Neural crest cell (in vitro differentiated cells): ENCODE results near the gene KSR2. TPM values are rescaled to one million over a fixed set of nuclear protein-coding genes. Genes with fewer than 3 reads are reported as not detected.
"Not testable (repeated sequence)": the region's sequence is repeated elsewhere in the genome, so short reads cannot be mapped to it uniquely, and the experiment has no call there.

Experiments used
- DNase-seq: peaks from one replicate; pipeline ENCODE4 v3.0.0; 2021; ENCODE audit warnings: low read depth, mixed read lengths, low spot score
- H3K27ac Mint-ChIP-seq: one replicate; pipeline ENCODE4 v1.8.0; 2021; ENCODE audit warnings: mild to moderate bottlenecking, mixed read lengths; ENCODE audit not compliant: unreplicated experiment
- H3K27me3 Mint-ChIP-seq: 2 replicates; pipeline ENCODE4 v1.8.0; 2021; ENCODE audit warnings: low read depth, mild to moderate bottlenecking, mixed read lengths
- H3K36me3 Mint-ChIP-seq: 2 replicates; pipeline ENCODE4 v1.8.0; 2021; ENCODE audit warnings: low read depth, mild to moderate bottlenecking, mixed read lengths
- H3K4me1 Mint-ChIP-seq: 2 replicates; pipeline ENCODE4 v1.8.0; 2021; ENCODE audit warnings: mixed read lengths
- H3K4me3 Mint-ChIP-seq: one replicate; pipeline ENCODE4 v1.8.0; 2021; ENCODE audit warnings: mild to moderate bottlenecking, mixed read lengths
- H3K9me3 Mint-ChIP-seq: 2 replicates; pipeline ENCODE4 v1.8.0; 2021; ENCODE audit warnings: mixed read lengths
- CTCF ChIP-seq: fragments of 200-600 bp; sonication (generic); conservative IDR thresholded peaks from 2 replicates; pipeline ENCODE4 v1.5.0; 2021; ENCODE audit warnings: antibody characterized with exemption, mild to moderate bottlenecking
- total RNA-seq: library from RNA; stranded (reverse); gene quantifications from 2 replicates; pipeline ENCODE4 v1.2.1, GENCODE V29; 2021

The KSR2 gene
- total RNA-seq, 1 donor from 2014 or later, result 0.33 TPM

- Mint-ChIP-seq H3K27ac (peak overlapping the region; percentile 85), H3K4me3 (peak overlapping the region; percentile 71), H3K36me3 (no peaks in the 10 kb centered on the region), H3K27me3 (peaks cover 18% of the 10 kb centered on the region), H3K9me3 (no peaks in the 10 kb centered on the region), H3K4me1 (peaks cover 16% of the 10 kb centered on the region)
- no peak for TF ChIP-seq CTCF
- DNase-seq, result peak; percentile 64
Observed at GRCh38 chr12:117875744-117876435, 92.9 kb downstream of the KSR2 start.

- no peaks in the 10 kb centered on the region for H3K9me3 Mint-ChIP-seq
- no peak overlapping the region for H3K27ac Mint-ChIP-seq
- no peaks in the 10 kb centered on the region for H3K36me3 Mint-ChIP-seq
- H3K4me3 Mint-ChIP-seq, result peak overlapping the region; percentile 22
- H3K27me3 Mint-ChIP-seq, result peaks cover 18% of the 10 kb centered on the region
- DNase-seq, result peak; percentile 87
- peaks cover 16% of the 10 kb centered on the region for H3K4me1 Mint-ChIP-seq
- TF ChIP-seq CTCF, result peak; percentile 89
Observed at GRCh38 chr12:117874842-117875434, 93.9 kb downstream of the KSR2 start.

GRCh38 chr12:117874198-117874597, 94.6 kb downstream of the KSR2 start:
- Mint-ChIP-seq H3K27me3 (peaks cover 18% of the 10 kb centered on the region), H3K4me1 (peaks cover 16% of the 10 kb centered on the region)
- not testable (repeated sequence) for H3K4me3 Mint-ChIP-seq, H3K36me3 Mint-ChIP-seq, H3K9me3 Mint-ChIP-seq, H3K27ac Mint-ChIP-seq, DNase-seq

- no peak for DNase-seq
- no peaks in the 10 kb centered on the region for H3K9me3 Mint-ChIP-seq
- no peaks in the 10 kb centered on the region for H3K36me3 Mint-ChIP-seq
- no peak overlapping the region for H3K4me3 Mint-ChIP-seq
- H3K27me3 Mint-ChIP-seq, result peaks cover 6% of the 10 kb centered on the region
- TF ChIP-seq CTCF, result no peak
- H3K27ac Mint-ChIP-seq, result no peak overlapping the region
- peaks cover 16% of the 10 kb centered on the region for H3K4me1 Mint-ChIP-seq
Observed at GRCh38 chr12:117872546-117873169, 96.1 kb downstream of the KSR2 start.

GRCh38 chr12:117869551-117869950, 99.2 kb downstream of the KSR2 start:
- Mint-ChIP-seq H3K27ac (no peak overlapping the region), H3K4me3 (no peak overlapping the region)

More at GRCh38 chr12:117869551-117869950, 99.2 kb downstream of the KSR2 start:
- peaks cover 1% of the 10 kb centered on the region for H3K4me1 Mint-ChIP-seq
- no peaks in the 10 kb centered on the region for H3K36me3 Mint-ChIP-seq
- no peaks in the 10 kb centered on the region for H3K9me3 Mint-ChIP-seq
- TF ChIP-seq CTCF, result no peak
- DNase-seq, result no peak
- peaks cover 2% of the 10 kb centered on the region for H3K27me3 Mint-ChIP-seq
